Transverse colon (tissue), 4 donors: ENCODE measurements around the gene TET2.

Source experiments
- CTCF ChIP-seq, 5 experiments: fragments of 200-600 bp in 3 of 5; fragments of 450-650 bp in 2 of 5; sonication (generic) in 3 of 5; IDR thresholded peaks; 1 replicate in 2 of 5; 2 replicates in 3 of 5; pipeline ENCODE4 v1.5.1; 2016 to 2017; ENCODE audit warnings: antibody characterized with exemption in 5 of 5, inconsistent platforms in 3 of 5, mild to moderate bottlenecking in 2 of 5, moderate library complexity in 1 of 5
- EP300 ChIP-seq: sonication (generic); formaldehyde crosslinking; IDR thresholded peaks from one replicate; pipeline ENCODE4 v1.6.1; 2017; ENCODE audit warnings: antibody characterized with exemption, low read depth
- POLR2A ChIP-seq: fragments of 450-650 bp; IDR thresholded peaks from one replicate; pipeline ENCODE4 v1.6.1; 2016; ENCODE audit warnings: antibody characterized with exemption, mild to moderate bottlenecking, moderate library complexity
- POLR2AphosphoS5 ChIP-seq, 3 donors: sonication (generic); formaldehyde crosslinking; IDR thresholded peaks; one replicate each; pipeline ENCODE4 v1.6.1; 2016; ENCODE audit warnings: antibody characterized with exemption in 3 of 3

GRCh38 chr4:105145903-105146275 lies 787 bp upstream of the TET2 start:
- TF ChIP-seq CTCF (IDR thresholded peaks at IDR 0.05), result no peak
- TF ChIP-seq POLR2A, result no peak
- TF ChIP-seq EP300, result no peak
- no peak for TF ChIP-seq POLR2AphosphoS5 (IDR thresholded peaks at IDR 0.05)
